HG03196 (cell line): ENCODE results near the gene AZU1.
"Not testable (repeated sequence)": the region's sequence is repeated elsewhere in the genome, so short reads cannot be mapped to it uniquely, and the experiment has no call there.

Experiments used
- ATAC-seq: cut with Tn5 transposase; IDR thresholded peaks from one replicate; pipeline ENCODE4 v1.9.1; 2021; ENCODE audit not compliant: unreplicated experiment

AZU1 gene

GRCh38 chr19:810077-810855 is 17.4 kb upstream of the AZU1 start:
- no peak for ATAC-seq

DNA sequence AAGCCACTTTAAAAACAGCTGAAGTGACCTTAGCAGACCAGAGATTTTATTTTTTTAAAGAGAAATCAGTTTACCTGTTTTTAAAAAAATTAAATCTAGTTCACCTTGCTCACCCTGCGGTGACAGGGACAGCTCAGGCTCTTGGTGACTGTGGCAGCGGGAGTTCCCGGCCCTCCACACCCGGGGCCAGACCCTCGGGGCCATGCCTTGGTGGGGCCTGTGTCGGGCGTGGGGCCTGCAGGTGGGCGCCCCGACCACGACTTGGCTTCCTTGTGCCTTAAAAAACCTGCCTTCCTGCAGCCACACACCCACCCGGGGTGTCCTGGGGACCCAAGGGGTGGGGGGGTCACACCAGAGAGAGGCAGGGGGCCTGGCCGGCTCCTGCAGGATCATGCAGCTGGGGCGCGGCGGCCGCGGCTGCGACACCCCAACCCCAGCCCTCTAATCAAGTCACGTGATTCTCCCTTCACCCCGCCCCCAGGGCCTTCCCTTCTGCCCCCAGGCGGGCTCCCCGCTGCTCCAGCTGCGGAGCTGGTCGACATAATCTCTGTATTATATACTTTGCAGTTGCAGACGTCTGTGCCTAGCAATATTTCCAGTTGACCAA is 16.7 kb upstream of the AZU1 start:
- ATAC-seq = no peak

DNA sequence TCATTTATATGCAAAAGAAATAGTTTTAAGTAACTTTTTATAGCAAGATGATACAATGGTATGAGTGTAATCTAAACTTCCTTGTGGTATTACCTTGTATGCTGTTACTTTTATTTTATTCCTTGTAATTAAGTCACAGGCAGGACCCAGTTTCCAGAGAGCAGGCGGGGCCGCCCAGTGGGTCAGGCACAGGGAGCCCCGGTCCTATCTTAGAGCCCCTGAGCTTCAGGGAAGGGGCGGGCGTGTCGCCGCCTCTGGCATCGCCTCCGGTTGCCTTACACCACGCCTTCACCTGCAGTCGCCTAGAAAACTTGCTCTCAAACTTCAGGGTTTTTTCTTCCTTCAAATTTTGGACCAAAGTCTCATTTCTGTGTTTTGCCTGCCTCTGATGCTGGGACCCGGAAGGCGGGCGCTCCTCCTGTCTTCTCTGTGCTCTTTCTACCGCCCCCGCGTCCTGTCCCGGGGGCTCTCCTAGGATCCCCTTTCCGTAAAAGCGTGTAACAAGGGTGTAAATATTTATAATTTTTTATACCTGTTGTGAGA is 16.1 kb upstream of the AZU1 start:
- no peak for ATAC-seq

DNA sequence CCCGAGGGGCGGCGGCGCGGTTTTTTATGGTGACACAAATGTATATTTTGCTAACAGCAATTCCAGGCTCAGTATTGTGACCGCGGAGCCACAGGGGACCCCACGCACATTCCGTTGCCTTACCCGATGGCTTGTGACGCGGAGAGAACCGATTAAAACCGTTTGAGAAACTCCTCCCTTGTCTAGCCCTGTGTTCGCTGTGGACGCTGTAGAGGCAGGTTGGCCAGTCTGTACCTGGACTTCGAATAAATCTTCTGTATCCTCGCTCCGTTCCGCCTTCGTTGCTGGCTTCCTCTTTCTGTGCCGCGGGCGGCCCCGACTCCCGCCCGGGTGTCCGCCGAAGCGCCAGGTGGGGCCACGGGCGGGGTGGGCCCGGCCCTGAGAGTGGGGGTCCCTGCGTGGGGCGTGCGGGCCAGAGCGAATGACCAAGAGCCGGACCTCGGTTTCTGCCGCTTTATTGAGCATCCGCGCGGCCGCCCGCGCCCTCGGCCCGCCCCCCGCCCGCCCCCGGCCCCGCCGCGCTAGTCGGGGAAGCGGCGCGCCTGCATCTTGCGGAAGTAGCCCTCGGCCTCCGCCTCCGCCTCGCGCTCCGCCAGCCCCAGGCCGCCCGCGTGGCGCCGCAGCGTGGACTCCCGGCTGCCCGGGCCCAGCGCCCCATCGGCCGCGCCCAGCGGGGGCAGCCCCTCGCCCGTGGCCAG is 15.4 kb upstream of the AZU1 start:
- no peak for ATAC-seq

GRCh38 chr19:812747-813218 is 14.9 kb upstream of the AZU1 start:
- no peak for ATAC-seq

DNA sequence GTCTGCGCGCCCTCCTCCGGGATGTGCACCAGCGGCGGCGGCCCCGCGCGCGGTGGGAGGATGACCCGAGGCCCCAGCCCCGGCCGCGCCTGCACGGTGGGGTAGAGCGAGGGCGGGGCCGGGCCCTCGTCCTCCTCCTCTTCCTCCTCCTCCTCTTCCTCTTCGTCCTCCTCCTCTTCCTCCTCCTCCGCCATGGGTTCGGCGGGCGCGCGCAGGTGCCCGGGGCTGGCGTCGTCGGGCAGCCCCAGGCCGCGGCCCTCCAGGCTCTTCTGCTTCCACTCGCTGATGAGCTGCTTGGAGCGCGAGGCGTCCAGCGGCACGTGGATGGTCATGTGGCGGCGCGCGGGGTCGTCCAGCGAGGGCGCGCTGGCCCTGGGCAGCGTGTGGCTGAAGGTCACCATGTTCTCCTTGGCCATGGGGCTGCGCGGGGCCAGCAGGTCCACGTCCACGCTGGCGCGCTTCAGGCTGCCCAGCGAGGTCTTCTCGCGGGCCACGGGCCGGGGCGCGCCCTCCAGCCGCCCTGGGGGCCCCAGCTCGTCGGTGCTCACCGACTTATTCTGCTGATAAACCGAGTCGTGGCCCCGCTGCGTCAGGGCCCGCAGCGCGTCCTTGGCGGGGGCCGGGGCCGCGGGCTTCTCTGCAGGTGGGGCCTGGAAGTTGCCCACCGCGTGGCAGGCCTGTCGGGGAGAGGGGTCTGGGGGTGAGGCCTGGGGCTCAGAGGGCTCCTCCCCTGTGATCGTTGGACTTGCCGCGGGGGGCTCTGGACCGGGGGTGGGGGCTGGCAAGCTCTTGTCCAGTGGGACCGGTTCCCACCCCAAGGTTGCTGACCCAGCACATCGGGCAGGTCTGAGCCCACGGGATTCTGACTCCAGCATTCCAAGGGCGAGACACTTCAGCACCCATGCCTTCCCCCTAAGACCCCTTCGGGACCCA is 14.2 kb upstream of the AZU1 start:
- no peak for ATAC-seq

DNA sequence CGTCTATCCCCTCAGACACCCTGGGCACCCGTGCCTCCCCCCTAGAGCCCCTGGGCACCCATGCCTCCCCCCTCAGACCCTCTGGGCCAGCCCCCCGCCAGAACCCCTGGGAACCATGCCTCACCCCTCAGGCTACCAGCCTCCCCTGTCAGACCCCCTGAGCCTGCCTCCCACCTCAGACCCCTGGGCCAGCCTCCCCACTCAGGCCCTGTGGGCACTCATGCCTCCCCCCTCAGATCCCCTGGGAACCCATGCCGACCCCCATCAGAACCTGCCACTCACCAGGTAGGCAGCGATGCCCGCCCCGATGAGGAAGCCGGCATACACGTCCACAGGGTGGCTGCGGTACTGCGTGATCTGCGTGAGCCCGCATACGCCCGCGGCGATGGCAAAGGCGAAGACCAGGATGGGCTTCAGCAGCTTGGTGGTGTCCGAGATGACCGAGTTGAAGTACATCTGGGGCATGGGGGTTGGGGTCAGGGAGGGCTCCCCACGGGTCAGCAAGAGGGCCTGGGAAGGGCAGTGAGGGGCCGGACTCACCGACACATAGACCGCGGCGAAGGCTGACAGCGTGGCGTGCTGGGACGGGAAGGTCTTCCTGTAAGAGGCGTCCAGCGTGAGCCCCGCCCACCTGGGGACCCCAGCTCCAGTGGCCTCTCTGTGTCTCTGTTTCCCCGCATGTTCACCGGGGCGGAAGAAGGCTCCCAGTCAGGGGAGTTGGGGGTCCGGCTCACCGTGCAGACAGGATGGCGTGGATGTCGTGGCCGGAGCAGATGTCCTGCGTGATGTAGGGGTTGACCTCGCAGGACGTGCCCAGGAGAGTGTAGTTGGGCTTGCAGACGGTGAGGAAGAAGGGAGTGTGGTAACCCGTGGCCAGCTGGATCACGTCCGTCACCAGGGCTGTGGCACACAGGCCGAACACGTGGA is 13.2 kb upstream of the AZU1 start:
- no peak for ATAC-seq

DNA sequence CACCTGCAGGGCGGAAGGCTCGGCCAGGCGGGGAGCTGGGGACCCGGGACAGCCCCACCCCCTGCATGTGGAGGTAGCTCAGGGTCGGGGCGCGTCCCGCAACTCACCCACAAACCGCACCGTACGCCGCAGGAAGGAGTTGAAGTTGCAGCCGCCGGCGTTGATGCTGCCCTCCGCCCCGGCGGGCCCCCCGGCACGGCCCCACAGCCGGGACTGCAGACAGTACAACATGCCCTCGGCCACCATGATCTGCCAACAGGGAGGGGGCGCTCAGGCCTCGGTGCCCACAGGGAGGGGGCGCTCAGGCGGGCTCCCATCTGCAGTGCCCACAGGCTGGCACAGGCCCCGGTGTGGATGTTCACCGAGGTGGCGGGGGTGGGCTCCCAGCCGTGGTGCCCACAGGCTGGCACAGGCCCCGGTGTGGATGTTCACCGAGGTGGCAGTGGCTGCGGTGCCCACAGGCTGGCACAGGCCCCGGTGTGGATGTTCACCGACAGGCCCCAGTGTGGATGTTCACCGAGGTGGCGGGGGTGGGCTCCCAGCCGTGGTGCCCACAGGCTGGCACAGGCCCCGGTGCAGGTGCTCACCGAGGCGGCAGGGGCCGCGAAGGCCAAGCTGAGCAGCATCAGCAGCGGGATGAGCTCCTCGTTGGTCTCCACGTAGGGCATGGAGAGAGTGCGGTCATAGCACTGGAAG is 12.4 kb upstream of the AZU1 start:
- no peak for ATAC-seq

DNA sequence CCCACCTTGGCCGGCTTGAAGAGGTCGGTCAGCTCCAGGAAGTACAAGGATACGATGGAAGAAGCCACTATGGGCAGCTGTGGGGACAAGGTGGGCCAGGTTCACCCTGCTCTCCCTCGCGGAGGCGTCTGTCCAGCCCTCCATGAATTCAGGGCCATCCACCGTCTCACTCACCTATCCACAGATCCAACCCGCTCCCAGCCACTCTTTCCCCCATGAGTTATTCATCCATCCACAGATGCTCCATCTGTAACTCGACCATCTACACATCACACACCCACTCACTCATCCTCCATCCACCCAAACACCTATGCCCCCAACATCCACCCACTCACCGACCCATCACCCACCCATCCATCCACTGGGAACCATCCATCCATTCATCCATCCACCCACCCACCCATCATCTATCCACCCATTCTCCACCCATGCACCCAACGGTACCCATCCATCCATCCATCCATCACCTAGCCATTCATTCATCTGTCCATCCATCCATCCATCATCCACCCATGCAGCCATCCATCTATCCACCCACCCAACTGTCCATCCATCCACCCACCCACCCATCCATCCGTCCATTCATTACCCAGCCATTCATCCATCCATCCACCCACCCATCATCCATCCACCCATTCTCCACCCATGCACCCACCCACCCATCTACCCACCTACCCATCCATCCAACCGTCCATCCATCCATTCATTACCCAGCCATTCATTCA is 11.7 kb upstream of the AZU1 start:
- ATAC-seq = no peak

GRCh38 chr19:816500-816857 is 11.2 kb upstream of the AZU1 start:
- ATAC-seq = no peak

DNA sequence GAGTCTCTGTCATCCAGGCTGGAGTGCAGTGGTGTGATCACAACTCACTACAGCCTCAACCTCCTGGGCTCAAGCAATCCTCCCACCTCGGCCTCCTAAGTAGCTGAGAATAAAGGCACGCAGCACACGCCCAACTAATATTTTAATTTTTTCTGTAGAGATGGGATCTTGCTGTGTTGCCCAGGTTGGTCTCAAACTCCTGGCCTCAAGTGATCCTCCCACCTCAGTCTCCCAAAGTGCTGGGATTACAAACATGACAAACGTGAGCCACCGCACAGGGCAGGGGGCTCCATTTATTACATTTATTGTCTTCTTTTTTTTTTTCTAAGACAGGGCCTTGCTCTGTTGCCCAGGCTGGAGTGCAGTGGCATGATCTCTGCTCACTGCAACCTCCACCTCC is 7.4 kb upstream of the AZU1 start:
- not testable (repeated sequence) for ATAC-seq

DNA sequence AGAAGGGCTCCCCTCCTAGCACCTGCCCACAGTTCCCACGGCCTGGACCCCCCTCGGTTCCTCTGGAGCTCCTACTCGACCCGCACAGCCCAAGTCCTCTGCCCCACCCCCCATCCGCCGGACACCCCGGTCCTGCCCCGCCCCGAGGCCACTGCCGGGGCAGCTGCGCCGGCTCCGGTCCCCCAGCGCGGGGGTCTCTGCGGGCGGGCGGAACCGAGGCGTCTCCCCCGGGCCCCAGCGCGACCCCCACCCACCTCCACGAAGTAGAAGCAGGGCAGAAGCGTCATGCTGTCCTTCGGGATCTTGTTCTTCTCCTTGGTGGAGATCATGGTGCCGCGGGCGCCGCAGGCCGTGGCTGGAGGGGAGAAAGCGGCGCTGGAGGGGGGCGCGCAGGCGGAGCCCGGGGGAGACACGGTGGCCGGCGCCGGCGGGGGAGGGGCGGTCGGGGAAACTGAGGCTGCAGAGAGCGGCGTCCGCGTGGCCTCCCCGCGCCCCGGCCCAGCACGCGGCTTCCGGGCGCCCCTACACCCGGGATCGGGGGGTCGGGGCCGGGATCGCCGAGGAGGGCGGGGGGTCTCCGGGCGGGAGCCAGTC is 6.3 kb upstream of the AZU1 start:
- no peak for ATAC-seq

GRCh38 chr19:821825-822503 is 5.7 kb upstream of the AZU1 start, which contains the start of gene PLPPR3:
Gene PLPPR3, minus strand, starts transcription at chr19:821955. Its CDS starts 396 bp downstream, at chr19:821559.
- no peak for ATAC-seq

DNA sequence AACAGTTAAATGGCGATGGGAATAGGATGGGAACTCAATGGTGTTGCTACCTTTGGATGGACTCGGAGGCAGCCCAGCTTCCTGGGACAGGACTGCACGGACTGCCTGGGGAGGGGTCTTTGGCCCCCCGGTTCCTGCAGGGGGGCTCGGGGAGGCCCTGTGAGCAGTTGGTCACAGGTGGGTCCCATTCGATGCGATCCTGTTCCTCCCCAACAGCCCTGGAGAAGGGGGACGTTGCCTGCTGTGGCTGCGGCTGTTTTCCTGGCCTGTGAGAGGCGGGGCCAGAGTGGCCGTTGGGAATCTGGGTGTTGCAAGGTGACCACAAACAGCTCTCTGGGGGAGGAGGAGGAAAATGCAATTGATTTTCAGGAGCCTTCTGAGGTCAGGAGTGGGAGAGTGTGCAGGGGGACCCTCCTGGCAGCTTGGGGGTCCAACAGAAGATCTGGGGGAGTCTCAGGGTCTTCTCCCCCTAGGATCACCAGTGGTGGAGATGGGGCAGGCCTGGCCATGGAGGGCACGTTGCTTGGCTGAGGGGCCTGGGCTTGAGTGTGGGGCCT is 4.0 kb upstream of the AZU1 start:
- ATAC-seq = no peak

- ATAC-seq = no peak
Observed at GRCh38 chr19:824885-825284, 2.8 kb upstream of the AZU1 start.

DNA sequence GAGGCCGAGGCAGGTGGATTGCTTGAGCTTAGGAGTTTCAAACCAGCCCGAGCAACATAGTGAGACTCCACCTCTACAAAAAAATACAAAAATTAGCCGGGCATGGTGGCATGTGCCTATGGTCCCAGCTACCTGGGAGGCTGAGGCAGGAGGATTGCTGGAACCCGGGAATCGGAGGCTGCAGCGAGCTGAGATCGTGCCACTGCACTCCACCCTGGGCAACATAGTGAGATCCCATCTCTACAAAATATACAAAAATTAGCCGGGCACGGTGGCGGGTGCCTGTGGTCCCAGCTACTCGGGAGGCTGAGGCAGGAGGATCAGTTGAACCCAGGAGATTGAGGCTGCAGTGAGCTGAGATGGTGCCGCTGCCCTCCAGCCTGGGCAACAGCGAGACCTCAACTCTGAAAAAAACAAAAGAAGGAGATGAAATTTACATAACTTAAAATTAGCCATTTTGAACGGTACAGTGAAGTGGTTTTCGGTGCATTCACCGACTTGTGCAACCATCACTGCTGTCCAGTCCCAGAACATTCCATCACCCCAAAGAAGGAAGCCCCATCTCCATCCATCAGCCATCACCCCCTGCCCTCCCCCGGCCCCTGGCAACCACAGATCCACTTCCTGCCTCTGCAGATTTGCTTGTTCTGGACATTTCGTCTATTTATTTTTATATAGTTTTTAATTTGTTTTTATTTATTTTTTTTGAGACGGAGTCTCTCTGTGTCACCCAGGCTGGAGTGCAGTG is 1.6 kb upstream of the AZU1 start:
- ATAC-seq = no peak
